Measurements from ENCODE around the gene FERMT3.

The FERMT3 gene

DNA sequence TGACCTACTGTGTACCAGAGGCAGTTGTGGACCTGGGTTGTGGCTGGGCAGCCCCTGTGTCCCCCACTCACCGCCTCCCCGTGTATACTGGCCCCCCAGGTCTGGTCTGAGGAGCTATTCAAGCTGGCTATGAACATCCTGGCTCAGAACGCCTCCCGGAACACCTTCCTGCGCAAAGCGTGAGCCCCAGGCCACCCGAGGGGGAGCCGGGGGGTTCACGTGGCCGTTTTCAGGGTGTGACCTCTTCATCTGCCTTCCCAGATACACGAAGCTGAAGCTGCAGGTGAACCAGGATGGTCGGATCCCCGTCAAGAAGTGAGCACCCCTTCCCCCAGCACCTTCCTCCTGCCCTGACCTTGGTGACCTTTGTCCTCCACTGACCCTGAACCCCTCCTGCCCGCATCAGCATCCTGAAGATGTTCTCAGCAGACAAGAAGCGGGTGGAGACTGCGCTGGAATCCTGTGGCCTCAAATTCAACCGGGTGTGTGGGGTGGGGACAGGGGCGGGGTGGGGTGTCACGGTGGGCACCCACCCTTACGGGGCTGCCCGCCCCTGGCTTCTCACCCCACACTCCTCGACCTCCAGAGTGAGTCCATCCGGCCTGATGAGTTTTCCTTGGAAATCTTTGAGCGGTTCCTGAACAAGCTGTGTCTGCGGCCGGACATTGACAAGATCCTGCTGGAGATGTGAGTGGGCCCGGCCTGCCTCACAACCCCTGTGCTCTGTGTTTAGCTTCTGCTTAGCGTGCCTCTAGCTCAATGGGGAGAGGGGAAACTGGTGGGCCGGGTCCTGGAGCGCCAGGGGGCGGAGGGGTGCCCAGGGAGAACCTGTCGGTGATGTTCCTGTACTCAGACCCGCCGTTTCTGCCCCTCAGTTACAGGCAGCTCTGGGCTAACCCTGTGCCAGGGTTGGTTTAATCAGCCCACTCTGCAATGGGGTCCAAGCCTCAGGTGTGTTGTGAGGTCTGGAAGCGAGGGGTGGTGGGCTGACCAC, 48.9 kb downstream of the FERMT3 start:
- TF ChIP-seq, protein P1, sequence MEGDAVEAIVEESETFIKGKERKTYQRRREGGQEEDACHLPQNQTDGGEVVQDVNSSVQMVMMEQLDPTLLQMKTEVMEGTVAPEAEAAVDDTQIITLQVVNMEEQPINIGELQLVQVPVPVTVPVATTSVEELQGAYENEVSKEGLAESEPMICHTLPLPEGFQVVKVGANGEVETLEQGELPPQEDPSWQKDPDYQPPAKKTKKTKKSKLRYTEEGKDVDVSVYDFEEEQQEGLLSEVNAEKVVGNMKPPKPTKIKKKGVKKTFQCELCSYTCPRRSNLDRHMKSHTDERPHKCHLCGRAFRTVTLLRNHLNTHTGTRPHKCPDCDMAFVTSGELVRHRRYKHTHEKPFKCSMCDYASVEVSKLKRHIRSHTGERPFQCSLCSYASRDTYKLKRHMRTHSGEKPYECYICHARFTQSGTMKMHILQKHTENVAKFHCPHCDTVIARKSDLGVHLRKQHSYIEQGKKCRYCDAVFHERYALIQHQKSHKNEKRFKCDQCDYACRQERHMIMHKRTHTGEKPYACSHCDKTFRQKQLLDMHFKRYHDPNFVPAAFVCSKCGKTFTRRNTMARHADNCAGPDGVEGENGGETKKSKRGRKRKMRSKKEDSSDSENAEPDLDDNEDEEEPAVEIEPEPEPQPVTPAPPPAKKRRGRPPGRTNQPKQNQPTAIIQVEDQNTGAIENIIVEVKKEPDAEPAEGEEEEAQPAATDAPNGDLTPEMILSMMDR (IDR thresholded peaks at IDR 0.05; ENCODE audit: insufficient read depth, low read depth, low read length, missing control alignments), result no peak
- no peak overlapping the region for H3K4me3 ChIP-seq (ENCODE audit: low read depth, low read length)
- no peak for DNase-seq (ENCODE audit: low read depth)

DNA sequence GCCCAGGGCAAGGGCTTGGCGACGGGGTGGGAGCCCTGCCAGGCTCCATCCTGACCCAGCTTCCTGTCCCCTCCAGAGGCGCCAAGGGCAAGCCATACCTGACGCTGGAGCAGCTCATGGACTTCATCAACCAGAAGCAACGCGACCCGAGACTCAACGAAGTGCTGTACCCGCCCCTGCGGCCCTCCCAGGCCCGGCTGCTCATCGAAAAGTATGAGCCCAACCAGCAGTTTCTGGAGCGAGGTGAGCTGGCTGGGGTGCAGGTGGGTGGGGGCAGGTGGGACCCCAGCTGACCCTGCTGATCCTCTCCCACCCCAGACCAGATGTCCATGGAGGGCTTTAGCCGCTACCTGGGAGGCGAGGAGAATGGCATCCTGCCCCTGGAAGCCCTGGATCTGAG, 49.8 kb downstream of the FERMT3 start:
- H3K4me3 ChIP-seq (ENCODE audit: low read depth, low read length), result no peak overlapping the region
- TF ChIP-seq, protein P1 (IDR thresholded peaks at IDR 0.05; ENCODE audit: insufficient read depth, low read depth, low read length, missing control alignments), result no peak
- no peak for DNase-seq (ENCODE audit: low read depth)

DNA sequence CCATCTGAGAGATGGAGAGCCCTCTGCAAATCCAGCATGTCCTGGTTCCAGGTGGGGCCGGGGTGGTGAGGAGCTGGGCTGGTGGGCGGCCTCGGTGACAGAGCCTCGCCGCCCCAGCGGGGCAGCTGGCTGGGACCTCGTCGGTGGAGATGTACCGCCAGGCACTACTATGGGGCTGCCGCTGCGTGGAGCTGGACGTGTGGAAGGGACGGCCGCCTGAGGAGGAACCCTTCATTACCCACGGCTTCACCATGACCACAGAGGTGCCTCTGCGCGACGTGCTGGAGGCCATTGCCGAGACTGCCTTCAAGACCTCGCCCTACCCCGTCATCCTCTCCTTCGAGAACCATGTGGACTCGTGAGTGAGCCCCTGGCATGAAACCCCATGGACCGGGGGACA, 51.8 kb downstream of the FERMT3 start:
- DNase-seq (ENCODE audit: low read depth), result no peak
- TF ChIP-seq, protein P1 (IDR thresholded peaks at IDR 0.05; ENCODE audit: insufficient read depth, low read depth, low read length, missing control alignments), result no peak

DNA sequence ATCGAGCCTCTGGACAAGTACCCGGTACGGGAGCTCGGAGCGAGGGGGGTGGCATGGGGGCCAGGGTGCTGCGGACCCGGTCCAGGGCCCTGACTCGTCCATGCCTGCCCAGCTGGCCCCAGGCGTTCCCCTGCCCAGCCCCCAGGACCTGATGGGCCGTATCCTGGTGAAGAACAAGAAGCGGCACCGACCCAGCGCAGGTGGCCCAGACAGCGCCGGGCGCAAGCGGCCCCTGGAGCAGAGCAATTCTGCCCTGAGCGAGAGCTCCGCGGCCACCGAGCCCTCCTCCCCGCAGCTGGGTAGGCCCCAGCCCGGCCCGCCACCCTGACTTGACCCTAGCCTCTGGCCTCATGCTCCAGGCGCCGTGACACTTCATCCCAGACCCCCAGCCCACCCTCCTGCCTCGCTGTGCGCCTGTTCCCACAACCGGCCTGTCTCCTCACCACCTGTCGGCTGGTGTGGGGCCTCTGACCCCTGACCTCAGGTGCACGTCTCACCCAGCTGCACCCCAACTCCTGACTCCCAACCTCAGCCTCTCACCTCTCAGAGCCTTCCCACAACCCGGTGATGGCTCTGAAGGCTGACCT, 52.5 kb downstream of the FERMT3 start:
- no peak overlapping the region for H3K4me3 ChIP-seq (ENCODE audit: low read depth, low read length)
- DNase-seq (ENCODE audit: low read depth), result no peak
- TF ChIP-seq, protein P1 (IDR thresholded peaks at IDR 0.05; ENCODE audit: insufficient read depth, low read depth, low read length, missing control alignments), result no peak

More for the DNA sequence above, 51.8 kb downstream of the FERMT3 start:
- no peak overlapping the region for H3K4me3 ChIP-seq (ENCODE audit: low read depth, low read length)

DNA sequence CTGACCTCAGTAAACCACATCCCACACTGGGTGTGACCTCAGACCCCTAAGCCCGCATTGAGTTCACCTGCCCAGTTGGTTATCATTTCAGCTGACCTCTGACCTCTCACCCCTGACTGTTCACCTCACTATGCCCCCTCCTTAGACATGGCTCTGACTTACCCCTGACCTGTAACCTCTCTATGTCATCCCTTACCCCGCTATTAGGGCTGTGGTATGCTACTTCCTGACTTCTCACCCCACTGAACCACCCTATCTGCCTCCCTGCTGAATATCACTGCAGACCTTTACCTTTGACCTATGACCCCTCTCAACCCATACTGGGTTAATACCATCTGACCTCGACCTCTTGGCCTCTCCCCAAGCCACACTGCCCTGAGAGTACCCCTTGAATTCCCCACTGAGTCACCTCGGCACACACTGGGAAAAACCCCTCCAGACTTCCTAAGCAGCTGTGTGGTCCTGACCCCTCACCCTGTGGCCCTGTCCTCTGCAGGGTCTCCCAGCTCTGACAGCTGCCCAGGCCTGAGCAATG, 53.1 kb downstream of the FERMT3 start:
- H3K4me3 ChIP-seq (ENCODE audit: low read depth, low read length), result no peak overlapping the region
- DNase-seq (ENCODE audit: low read depth), result peak; percentile 40
- TF ChIP-seq, protein P1 (IDR thresholded peaks at IDR 0.05; ENCODE audit: insufficient read depth, low read depth, low read length, missing control alignments), result no peak

DNA sequence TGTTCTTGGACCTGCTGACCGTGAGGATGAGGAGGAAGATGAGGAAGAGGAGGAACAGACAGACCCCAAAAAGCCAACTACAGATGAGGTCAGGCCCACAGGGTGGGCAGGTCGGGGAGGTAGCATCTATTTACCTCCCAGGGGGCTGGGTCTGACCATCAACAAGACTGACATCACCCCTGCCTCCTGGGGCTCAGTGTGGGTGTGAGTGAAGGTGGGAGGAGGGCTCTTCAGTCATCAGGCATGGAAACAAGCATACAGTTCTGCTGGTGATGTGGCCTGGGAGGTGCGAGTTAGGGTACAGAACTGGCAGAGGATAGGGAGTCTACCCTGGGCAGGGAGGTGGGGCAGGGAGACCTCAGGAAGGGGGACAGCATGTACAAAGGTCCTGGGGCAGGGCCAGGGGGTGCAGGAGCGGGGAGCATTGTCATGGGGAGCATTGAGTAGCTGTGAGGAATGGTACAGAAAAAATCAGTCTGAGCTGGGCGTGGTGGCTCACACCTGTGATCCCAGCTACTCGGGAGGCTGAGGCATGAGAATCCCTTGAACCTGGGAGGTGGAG, 53.7 kb downstream of the FERMT3 start:
- H3K4me3 ChIP-seq (ENCODE audit: low read depth, low read length), result no peak overlapping the region
- DNase-seq (ENCODE audit: low read depth), result no peak
- TF ChIP-seq, protein P1 (IDR thresholded peaks at IDR 0.05; ENCODE audit: insufficient read depth, low read depth, low read length, missing control alignments), result no peak
